Endothelial cell of umbilical vein (primary cell): ENCODE measurements around the gene PFKL.

ENCODE experiments used
- EZH2 ChIP-seq: IDR thresholded peaks from 2 replicates; pipeline ENCODE4 v1.6.1; 2012; ENCODE audit warnings: borderline replicate concordance, low read depth, mild to moderate bottlenecking, moderate library complexity, low read length, inconsistent platforms; ENCODE audit not compliant: severe bottlenecking
- FOS ChIP-seq: IDR thresholded peaks from 2 replicates; pipeline ENCODE4 v1.6.1; 2011; ENCODE audit warnings: mild to moderate bottlenecking, low read length, moderate library complexity, borderline replicate concordance; ENCODE audit not compliant: insufficient read depth
- GATA2 ChIP-seq: IDR thresholded peaks from 2 replicates; pipeline ENCODE4 v1.7.0; 2011; ENCODE audit warnings: low read depth, mild to moderate bottlenecking, moderate library complexity, mixed read lengths, low read length; ENCODE audit not compliant: insufficient read length, insufficient read depth
- JUN ChIP-seq: IDR thresholded peaks from 2 replicates; pipeline ENCODE4 v1.6.1; 2011; ENCODE audit warnings: borderline replicate concordance, low read depth; ENCODE audit not compliant: insufficient read length, insufficient read depth
- MAX ChIP-seq: IDR thresholded peaks from 2 replicates; pipeline ENCODE4 v1.6.1; 2011; ENCODE audit not compliant: insufficient read depth, insufficient read length
- POLR2A ChIP-seq: IDR thresholded peaks from 2 replicates; pipeline ENCODE4 v1.6.1; 2012; ENCODE audit warnings: low read depth, mild to moderate bottlenecking, control low read depth, low read length
- POLR2AphosphoS5 ChIP-seq: IDR thresholded peaks from 2 replicates; pipeline ENCODE4 v1.6.1; 2012; ENCODE audit warnings: low read depth, mild to moderate bottlenecking, control low read depth, low read length, moderate library complexity; ENCODE audit not compliant: insufficient read depth
- TF ChIP-seq, protein P1 (sequence below), 2 donors: IDR thresholded peaks; 1 replicate in 1 of 2; 2 replicates in 1 of 2; pipeline ENCODE4 v1.5.1; 2011; ENCODE audit warnings: low read length in 2 of 2, mild to moderate bottlenecking in 2 of 2, moderate library complexity in 2 of 2, control low read depth in 1 of 2, inconsistent platforms in 1 of 2, low read depth in 1 of 2; ENCODE audit not compliant: insufficient read depth in 1 of 2; ENCODE audit errors: extremely low read depth in 1 of 2

DNA sequence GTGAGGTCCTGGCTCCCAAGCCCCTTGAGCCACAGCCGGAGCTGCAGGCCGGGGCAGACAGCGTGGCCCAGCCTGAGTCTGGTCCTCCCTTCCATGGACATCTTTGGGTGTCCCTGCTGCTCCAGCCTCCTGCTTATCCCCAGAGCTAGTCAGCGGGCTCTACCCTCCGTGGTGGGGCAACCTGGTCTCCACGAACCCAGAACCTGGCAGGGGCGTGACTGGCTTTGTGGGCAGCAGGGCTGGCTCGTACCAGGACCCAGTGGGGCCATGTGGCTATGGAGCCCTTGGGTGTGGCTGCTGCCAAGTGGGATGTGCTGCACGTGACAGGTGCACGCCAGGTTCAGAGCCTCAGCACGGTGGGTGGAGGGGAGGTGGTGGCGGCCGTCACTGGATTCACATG lies 21.0 kb downstream of the PFKL start:
- TF ChIP-seq POLR2AphosphoS5, result no peak
- TF ChIP-seq, protein P1, sequence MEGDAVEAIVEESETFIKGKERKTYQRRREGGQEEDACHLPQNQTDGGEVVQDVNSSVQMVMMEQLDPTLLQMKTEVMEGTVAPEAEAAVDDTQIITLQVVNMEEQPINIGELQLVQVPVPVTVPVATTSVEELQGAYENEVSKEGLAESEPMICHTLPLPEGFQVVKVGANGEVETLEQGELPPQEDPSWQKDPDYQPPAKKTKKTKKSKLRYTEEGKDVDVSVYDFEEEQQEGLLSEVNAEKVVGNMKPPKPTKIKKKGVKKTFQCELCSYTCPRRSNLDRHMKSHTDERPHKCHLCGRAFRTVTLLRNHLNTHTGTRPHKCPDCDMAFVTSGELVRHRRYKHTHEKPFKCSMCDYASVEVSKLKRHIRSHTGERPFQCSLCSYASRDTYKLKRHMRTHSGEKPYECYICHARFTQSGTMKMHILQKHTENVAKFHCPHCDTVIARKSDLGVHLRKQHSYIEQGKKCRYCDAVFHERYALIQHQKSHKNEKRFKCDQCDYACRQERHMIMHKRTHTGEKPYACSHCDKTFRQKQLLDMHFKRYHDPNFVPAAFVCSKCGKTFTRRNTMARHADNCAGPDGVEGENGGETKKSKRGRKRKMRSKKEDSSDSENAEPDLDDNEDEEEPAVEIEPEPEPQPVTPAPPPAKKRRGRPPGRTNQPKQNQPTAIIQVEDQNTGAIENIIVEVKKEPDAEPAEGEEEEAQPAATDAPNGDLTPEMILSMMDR (IDR thresholded peaks at IDR 0.05; ENCODE audit: extremely low read depth in 1 of 2, insufficient read depth in 1 of 2, low read depth in 1 of 2, low read length in 2 of 2), result no peak
- no peak for TF ChIP-seq GATA2
- no peak for TF ChIP-seq POLR2A
- no peak for TF ChIP-seq MAX
- TF ChIP-seq EZH2, result no peak
- no peak for TF ChIP-seq JUN
- TF ChIP-seq FOS, result no peak
